Measurements from ENCODE around the gene LORICRIN.

LORICRIN gene

GRCh38 chr1:153292185-153292584 lies 32.7 kb downstream of the LORICRIN start:
- no peak for DNase-seq
- intact Hi-C loops (cut with DNase I): no loop called here

DNA sequence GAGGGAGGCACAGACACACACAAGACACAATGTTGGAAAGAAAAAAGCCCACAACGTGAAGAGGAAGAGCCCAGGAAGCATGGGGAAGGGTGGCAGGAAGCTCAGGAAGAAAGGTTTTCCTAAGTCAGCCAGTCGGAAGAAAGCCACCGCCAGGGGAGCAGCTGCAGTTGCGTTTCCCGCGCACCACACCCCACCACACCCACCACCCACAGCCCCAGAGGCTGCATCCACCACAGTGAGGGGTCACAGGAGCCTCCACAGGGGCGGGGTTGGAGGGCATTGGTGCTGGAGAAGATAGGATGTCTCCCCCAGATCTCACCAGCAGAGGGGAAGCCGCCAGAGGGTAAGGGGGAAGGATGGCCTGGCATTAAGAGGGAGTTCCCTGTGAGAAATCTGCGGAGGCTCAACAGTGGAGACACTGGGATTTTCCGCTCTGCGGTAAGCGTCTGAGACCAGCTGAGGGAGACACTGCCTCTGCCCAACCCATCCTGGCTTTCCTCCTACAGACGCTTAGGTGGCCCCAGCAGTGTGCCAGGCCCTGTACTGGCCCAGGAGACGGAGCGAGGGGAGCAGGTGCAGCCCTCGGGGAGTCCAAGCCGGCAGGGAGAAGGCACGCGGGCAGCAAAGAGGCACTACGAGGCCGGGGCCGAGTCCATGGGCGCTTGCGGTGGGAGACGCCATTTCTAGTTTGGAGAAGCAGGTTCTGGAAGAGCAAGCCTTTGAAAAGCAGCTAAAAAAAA lies 33.4 kb downstream of the LORICRIN start:
- intact Hi-C loops (cut with DNase I): no loop called here
- no peak for DNase-seq

- no peak for DNase-seq
- intact Hi-C loops (cut with DNase I): no loop called here
Measured at GRCh38 chr1:153293480-153293775, 33.9 kb downstream of the LORICRIN start.

- intact Hi-C loops (cut with DNase I): no loop called here
- no peak for DNase-seq
Measured at GRCh38 chr1:153293851-153294250, 34.4 kb downstream of the LORICRIN start.

- intact Hi-C loops (cut with DNase I): no loop called here
- no peak for DNase-seq
Measured at GRCh38 chr1:153302308-153302707, 42.8 kb downstream of the LORICRIN start.

DNA sequence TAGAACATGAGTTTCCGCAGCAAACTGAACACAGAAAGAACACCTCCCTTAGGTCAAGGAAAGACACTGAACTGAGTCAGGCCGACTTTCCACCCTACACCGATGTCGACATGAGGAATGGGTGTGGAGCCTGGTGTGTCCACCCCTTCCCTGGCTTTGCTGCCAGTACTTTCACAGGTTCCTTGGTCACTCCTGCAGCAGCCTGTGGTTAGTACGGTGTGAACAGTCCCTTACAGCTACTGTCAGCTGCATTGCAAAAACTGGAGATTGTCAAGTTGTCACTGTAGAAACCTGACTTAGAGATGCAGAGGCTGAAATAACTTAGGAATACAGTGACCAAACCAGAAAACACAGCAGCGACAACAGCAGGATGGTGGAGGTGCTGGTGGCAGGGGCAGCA lies 46.2 kb downstream of the LORICRIN start:
- intact Hi-C loops (cut with DNase I): no loop called here
- DNase-seq: no peak

- intact Hi-C loops (cut with DNase I): no loop called here
- no peak for DNase-seq
Measured at GRCh38 chr1:153306303-153307220, 47.1 kb downstream of the LORICRIN start.

- DNase-seq: no peak
- intact Hi-C loops (cut with DNase I): no loop called here
Measured at GRCh38 chr1:153307221-153307600, 47.7 kb downstream of the LORICRIN start.

DNA sequence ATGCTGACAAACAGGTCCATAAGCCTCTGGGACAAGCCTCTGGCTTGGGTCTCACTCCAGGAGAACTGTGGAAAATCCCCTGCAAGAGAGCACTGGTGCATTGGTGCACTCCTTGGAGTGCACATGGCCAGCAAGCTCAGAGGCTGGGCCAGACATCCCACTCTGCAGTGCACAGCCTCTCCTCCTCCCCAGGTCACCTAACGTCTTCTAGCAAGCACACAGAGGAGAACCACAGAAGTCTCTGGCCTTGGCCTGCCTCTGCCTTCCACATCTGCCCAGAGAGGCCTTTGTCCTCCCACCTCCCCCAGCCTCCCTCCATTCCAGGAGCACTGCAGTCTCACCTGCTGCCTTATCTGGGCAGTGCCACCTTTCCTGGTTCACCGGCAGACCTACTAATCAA lies 49.1 kb downstream of the LORICRIN start:
- no peak for DNase-seq
- intact Hi-C loops (cut with DNase I): no loop called here

- no peak for DNase-seq
- intact Hi-C loops (cut with DNase I): no loop called here
Measured at GRCh38 chr1:153309441-153309840, 50.0 kb downstream of the LORICRIN start.

DNA sequence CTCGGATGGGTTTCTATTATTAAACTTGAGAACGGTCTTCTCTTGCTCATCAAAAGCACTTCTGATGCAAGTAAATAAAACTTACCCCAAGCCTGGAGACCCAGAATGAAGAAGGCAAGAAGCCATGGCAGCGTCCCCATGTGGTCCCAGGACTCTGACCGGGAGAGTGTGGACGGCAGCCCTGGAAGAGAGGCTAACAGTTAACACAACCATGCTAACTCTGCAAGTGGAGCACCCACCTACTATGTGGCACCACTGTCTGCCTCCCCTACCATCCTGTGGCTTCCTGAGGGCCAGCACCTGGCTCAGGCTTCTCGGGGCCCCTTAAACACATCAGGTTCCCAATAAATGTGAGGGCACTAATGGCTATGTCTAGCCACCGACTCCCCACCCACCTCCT lies 51.0 kb downstream of the LORICRIN start:
- intact Hi-C loops (cut with DNase I): no loop called here
- no peak for DNase-seq
